HEK293T (cell line): ENCODE data around the gene SNCA.

Source experiments
- ELF4 ChIP-seq: fragments of 450-650 bp; IDR thresholded peaks from 2 replicates; pipeline ENCODE4 v1.6.1; 2017; ENCODE audit warnings: antibody characterized with exemption
- FOXA1 ChIP-seq: fragments of 450-650 bp; IDR thresholded peaks from 2 replicates; pipeline ENCODE4 v1.6.1; 2016; ENCODE audit warnings: mild to moderate bottlenecking
- FOXK2 ChIP-seq: fragments of 450-650 bp; IDR thresholded peaks from 2 replicates; pipeline ENCODE4 v1.6.1; 2016; ENCODE audit warnings: mild to moderate bottlenecking
- FOXM1 ChIP-seq: fragments of 450-650 bp; IDR thresholded peaks from 2 replicates; pipeline ENCODE4 v1.6.1; 2017; ENCODE audit warnings: mild to moderate bottlenecking, borderline replicate concordance
- HDGF ChIP-seq: fragments of 450-650 bp; IDR thresholded peaks from 2 replicates; pipeline ENCODE4 v1.6.1; 2017; ENCODE audit warnings: antibody characterized with exemption, borderline replicate concordance
- L3MBTL2 ChIP-seq: fragments of 450-650 bp; conservative IDR thresholded peaks from 2 replicates; pipeline ENCODE4 v1.6.1; 2016; ENCODE audit warnings: mild to moderate bottlenecking
- LEF1 ChIP-seq: fragments of 450-650 bp; IDR thresholded peaks from 2 replicates; pipeline ENCODE4 v1.6.1; 2017; ENCODE audit warnings: mild to moderate bottlenecking, borderline replicate concordance
- NFRKB ChIP-seq: fragments of 450-650 bp; IDR thresholded peaks from 2 replicates; pipeline ENCODE4 v1.6.1; 2016; ENCODE audit warnings: mild to moderate bottlenecking, moderate library complexity
- SP1 ChIP-seq: fragments of 450-650 bp; IDR thresholded peaks from 2 replicates; pipeline ENCODE4 v1.6.1; 2017
- SUZ12 ChIP-seq: fragments of 450-650 bp; IDR thresholded peaks from 2 replicates; pipeline ENCODE4 v1.6.1; 2016; ENCODE audit warnings: mild to moderate bottlenecking
- TARDBP ChIP-seq: fragments of 450-650 bp; IDR thresholded peaks from 2 replicates; pipeline ENCODE4 v1.6.1; 2016
- TF ChIP-seq, protein P1 (sequence below): fragments of 450-650 bp; IDR thresholded peaks from 2 replicates; pipeline ENCODE4 v1.6.1; 2016

DNA sequence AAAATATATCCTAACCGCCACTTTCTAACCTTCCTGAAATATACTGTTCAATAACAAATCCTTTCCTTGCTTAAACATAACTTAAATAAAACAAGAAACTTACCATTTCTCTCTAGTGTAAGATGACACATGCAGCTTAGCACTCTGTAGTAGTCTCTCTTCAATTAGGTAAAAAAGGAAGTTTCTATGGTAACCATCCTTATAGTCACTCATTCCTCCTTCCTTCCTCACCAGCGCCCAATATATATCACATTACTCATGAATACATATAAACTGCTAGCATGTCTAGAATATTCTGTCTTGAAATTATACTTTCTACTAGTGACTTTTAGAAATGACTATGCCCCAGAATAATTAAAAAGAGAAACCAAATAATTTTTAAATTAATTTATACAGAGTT, 112.2 kb downstream of the SNCA start:
- no peak for TF ChIP-seq NFRKB
- TF ChIP-seq ELF4: no peak
- TF ChIP-seq SP1: no peak
- no peak for TF ChIP-seq FOXM1
- TF ChIP-seq, protein P1, sequence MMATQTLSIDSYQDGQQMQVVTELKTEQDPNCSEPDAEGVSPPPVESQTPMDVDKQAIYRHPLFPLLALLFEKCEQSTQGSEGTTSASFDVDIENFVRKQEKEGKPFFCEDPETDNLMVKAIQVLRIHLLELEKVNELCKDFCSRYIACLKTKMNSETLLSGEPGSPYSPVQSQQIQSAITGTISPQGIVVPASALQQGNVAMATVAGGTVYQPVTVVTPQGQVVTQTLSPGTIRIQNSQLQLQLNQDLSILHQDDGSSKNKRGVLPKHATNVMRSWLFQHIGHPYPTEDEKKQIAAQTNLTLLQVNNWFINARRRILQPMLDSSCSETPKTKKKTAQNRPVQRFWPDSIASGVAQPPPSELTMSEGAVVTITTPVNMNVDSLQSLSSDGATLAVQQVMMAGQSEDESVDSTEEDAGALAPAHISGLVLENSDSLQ: no peak
- no peak for TF ChIP-seq FOXA1
- no peak for TF ChIP-seq L3MBTL2
- TF ChIP-seq SUZ12: no peak
- TF ChIP-seq TARDBP: no peak
- no peak for TF ChIP-seq HDGF
- no peak for TF ChIP-seq LEF1
- no peak for TF ChIP-seq FOXK2
